NCI-H2171 (cell line): ENCODE measurements around the gene JADE1.
A peak's percentile ranks its signal among the peaks of the same experiment; 100 is the strongest.

ENCODE experiments used
- DNase-seq: peaks from one replicate; lab custom pipeline; 2025; lab: John Stamatoyannopoulos, UW

The JADE1 gene

DNA sequence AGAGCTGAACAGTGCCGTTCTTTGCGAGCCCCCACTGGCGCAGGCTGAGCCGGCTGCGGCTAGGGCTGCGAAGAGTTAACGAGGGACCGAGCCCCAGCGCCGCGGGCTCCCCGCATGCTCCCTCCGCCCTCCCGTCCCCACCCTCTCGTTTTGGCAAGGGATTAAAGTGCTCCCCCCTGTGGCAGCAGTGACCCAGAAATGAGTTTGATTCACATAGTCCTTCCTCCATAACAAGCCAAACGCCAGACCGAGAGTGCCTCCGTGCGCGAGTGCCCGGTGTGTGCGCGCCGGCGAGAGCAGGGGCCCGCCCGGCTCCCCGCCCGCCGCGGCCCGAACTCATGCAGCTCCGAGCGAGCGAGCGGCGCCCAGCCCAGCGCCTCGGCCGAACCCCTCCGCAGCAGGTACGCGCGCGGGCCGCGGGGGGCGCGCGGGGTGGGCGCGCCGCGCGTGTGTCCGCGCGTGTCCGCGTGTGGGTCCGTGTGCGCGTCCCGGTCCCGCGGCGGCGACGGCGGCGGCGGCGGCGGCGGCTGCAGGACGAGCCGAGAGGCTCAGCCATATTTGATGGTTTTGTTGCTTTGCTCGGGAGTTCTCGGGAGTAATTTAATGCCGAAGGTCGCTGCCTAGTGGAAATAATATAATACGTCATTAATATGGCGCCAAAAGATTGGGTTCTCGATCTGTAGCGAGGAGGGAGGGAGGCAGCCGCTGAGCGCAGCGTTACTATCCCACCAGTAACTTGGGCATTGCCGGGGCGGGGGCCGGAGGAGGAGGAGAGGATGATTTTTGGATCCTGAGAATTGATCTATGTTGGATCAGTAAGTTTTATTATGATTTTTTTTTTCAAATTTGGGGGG lies at the start of gene JADE1:
Gene JADE1, plus strand, starts transcription at position 224 of the 854 bp plus-strand sequence. CDS start 22,059 bp downstream, outside the sequence.
- DNase-seq: peak; percentile 67

DNA sequence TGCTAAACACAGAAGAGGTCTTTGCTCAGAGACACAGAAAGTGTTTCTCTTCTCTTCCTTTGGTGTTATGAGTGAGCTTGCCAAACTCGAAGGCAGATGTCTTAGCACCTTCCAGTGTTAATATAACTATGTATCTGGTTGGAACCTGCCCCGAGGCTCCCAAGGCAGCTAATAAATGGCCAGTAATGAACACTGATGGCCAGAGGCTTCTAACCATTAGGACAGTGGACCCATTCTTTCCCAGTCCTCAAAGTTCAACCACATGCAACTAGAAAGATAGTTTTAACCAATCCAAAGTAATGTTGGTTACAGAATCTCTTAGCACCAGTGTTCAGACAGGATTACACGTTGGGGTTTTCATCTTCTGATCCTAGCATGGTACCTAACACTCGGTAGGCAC lies 42.7 kb upstream of the JADE1 start:
- no peak for DNase-seq

DNA sequence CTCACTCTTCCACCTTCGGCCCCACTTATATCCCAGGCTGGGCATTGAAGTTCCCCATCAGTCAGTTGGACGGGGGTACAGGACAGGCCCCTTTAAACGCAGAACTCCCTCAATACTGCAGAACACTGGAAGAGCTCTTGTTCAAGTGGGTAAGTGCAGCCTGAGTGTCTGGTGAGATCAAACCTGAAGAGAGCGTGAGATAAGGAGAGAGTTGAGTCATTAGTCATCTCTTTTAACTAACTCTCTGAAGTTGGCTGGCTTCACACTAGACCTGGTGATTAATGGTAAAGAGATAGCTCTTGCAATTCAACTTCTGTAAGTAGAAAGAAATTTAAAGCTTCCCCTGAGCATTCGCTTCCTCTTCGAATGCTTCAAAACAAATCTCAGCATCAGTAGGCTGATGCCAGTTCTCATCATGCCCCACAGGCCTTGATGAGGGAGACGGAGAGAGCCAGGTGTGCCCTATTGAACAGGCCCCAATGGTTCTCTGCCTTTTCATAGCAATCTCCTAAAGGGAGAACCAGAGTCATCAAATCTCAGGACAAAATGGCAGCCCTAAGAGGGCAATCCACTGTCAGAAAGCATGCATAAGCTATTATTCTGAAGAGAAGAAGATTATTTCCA lies 41.0 kb upstream of the JADE1 start:
- no peak for DNase-seq

DNA sequence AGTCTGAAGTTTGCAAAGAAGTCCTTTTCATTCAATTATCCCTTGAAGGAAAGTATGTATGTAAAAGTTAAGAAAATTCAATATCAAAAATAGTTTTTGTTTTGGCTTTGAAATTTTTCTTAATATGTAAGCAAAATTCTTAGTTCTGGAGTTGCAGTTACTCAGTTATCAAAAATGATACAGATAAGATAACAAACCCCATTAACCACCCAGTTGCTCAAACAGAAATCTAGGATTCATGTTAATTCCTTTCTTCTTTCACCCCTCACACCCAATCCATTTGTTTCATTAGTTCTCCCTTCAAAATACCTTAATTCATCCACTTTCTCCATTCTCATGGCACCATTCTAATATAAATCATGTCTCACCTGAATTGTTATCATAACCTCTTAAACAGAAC lies 40.5 kb upstream of the JADE1 start:
- DNase-seq: no peak

DNA sequence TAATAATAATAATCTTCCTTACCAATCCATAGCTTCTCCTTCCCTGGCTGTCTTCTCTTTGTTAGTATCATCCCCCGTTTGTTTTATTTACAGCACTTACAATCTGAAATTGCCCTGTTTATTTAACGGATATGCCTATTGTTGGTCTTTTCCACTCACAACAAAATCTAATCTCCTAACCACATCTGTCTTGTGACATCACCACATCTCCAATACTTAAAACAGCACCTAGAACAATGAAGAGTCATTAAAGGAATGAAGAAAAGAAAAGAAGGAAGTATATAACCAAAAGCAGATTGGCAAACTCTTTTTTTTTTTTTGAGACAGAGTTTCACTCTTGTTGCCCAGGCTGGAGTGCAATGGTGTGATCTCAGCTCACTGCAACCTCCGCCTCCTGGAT lies 38.7 kb upstream of the JADE1 start:
- no peak for DNase-seq

DNA sequence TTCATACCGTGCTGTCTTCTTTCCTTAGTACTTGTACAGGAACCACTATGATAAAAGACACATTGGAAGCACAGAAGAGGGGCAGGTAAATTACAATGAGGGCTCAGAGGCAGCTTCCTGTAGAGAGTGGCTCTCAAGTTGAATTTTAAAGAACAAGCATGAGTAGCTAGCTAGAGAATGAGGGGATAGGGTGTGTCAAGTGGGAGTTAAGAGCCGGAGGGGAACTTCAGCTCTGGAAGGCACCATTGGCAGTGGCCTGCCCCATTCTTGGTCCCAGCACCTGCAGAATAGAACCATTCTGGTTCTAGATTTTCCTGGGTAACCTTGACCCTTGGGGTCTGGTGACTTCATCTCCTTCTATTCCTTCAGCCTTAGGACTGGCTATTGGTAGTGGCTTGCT lies 34.0 kb upstream of the JADE1 start:
- no peak for DNase-seq

DNA sequence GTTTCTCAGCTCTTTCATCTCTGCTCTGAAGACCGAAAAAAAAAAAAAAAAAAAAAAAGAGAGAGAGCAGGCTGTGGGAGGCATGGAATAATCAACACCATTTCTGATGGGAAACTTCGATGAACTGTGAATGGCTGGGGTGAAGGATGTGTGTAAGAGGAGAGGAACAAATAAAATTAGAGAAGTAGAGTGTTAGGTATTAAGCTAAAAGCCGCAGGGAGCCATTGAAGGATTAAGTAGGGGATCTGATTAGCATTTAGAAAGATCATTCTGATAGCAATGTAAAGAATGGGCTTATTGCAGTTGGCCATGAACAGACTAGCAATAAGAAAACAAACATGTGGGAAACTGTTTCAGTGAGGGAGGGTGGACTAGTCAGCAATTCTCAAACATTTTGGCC lies 33.6 kb upstream of the JADE1 start:
- DNase-seq: no peak

DNA sequence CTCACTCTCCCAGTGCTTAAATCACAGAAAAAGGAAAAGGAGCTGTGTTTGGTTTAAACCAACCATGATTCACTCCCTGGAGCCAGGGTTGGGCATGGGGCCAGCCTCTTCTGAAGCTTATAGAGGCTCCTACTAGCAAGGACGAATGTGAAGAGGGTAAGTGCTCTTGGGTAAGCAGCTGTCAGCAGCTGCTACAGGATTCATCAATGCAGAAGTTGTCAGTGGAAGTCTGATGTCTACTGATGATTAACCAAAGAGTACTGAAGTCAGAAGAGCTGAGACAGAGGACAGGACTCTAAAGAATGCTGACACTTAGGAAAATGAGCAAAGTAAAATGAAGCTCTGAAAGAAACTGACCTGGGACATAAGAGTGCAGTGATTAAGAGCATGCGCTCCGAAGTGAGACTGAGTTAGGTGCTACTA lies 32.7 kb upstream of the JADE1 start:
- DNase-seq: no peak

DNA sequence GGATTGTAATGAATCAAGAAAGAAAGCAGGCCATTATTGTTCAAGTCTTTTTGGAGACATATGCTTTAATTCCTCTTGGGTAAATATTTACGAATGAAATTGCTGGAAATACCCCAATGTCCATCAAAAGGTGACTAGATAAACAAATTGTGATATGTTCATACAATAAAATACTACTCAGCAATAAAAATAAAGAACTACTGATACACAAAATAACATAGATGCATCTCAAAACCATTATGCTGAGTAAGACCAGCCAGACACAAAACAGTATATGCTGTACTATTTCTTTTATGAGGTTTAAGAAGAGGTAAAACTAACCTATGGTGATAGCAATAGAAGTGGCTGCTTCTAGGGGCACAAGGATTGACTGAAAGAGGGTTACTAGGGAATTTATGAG lies 28.8 kb upstream of the JADE1 start:
- no peak for DNase-seq

DNA sequence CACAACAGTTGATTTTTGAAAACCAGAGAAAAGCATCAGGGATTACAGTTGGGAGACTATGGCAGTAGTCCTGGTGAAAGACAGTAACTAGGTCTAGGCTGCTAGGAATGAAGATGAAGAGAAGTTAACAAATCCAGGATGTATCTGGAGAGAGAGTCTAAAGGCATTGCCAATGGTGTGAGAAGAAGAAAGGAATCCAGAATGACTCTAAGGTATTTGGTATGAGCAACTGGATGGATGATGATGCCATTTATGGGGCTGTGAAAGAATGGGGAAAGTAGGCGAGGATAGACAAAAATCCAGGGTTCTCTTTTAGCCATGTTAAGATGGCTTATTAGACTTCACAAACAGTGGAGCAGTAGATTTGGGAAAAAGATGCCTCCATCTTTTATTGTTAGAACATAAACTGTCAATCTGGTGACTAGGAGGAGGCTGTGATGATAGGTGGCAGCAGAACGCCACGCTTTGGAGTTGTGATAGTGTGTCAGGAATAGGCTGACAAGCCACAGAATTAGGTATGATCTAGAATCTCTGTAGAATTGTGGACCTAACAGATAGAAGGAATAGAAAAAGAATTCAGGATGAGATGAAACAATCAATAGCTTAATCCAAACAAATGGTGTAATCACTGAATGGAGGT lies 27.3 kb upstream of the JADE1 start:
- DNase-seq: no peak

DNA sequence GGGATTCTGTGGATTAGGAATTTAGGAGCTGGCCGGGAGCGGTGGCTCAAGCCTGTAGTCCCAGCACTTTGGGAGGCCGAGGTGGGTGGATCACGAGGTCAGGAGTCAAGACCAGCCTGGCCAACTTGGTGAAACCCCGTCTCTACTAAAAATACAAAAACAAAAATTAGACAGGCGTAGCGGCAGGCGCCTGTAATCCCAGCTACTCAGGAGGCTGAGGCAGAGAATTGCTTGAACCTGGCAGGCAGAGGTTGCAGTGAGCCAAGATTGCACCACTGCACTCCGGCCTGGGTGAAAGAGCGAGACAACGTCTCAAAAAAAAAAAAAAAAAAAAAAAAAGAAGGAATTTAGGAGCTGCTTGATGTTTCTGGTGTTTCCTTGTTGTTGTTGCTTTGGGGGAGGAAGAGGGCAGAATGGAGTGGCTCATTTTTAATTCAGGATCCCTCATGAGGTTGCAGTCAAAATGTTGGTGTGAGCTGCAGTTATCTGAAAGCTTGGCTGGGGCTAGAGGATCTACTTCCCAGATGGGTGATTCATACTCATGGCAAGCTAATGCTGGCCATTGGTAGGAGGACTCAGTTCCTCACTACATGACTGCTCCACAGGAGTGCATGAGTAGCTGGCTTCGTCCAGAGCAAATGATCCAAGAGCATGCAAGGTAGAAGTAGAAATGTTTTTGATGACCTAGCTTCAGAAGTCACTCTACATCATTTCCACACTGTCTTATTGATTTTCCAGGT lies 26.5 kb upstream of the JADE1 start:
- DNase-seq: no peak

DNA sequence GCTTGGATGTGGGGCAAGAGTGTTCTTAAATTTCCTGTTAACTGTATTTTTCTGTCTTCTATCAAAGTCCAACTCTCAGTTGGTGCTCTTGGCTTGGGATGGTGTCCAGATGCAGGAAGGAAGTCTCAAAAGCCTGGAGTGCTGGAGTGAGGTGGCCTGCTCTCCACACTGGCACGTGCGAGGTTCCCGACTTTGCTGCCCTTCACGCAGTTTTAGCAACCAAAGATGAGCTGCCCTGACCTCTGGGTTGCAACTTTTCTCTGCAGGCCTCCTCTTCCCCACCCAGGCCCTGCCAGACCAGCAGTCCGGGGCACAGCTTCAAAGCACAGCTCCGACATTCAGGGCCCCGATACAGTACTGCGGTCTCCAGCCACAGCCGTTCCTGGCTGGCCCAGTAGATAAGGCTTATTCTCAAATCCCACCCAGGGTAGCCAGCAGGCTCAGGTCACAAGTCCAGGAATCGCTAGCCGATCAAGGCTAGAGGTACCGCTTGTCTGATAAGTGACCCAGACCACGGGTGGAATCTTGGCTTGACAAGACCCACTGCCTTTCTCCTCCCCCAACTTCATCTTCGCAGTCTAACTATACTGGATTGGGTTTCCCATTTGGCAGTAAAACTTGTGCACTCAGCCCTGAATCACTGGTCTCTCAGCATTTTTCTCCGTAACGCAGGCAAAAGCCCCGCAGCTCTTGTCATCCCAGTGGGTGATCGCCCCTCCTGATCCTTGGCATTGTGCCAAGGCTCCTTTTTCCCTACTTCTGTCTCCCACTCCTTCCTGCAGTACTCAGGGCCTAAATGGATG lies 21.8 kb upstream of the JADE1 start:
- DNase-seq: no peak

DNA sequence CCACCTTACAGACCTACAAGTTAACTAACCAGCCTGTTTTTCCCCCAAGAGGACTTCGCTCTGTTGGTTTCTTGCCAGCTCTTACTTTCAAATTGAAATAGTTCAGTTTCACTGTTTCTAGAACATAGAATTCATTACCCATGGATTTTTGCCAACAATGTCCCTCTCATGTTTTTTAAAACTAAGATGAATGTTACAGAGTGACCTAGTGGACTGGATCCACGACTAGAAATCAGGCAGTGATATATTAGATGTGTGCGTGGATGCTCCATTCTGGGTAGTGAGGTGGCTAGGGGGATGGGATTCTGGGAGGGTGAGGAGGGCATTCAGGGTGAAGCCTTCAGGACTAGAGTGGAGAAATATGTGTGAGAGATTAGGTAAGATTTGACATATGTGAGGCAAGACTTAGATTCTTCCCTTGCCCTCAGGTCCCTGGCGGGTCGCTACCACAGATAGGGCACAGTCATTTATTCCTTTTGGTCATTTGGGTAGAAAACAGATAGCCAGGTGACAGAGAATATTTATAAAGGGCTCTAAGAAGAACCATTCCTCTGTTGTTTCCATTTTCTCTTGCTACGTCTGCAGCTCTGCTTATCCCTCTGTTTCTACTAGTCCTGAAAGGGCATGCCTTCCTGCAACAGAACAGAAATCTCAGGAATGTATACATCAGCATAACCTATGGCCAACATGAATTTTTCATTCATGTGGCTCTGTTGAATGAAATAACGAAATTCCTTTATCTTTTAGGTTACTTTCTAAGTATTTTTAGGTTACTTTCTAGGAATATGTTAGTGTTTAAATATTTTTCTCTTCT lies 15.4 kb upstream of the JADE1 start:
- DNase-seq: no peak

DNA sequence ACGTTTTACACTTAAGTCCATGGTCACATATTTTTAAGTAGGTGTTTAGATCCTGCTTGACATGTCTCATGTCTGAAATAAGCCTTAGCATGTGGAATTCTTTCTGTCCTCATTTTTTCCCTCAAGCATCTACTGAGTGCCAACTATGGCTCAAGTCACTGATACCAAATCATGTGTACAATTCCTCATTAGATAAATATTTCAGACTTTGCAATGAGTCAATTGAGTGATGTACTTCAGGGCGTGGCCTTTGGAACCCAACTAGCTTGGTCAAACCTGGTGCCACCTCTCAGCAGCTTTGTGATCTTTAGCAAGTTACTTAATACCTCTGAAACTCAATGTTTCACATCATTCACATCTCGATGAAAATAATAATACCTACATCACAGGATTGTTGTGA lies 12.6 kb upstream of the JADE1 start:
- DNase-seq: no peak

DNA sequence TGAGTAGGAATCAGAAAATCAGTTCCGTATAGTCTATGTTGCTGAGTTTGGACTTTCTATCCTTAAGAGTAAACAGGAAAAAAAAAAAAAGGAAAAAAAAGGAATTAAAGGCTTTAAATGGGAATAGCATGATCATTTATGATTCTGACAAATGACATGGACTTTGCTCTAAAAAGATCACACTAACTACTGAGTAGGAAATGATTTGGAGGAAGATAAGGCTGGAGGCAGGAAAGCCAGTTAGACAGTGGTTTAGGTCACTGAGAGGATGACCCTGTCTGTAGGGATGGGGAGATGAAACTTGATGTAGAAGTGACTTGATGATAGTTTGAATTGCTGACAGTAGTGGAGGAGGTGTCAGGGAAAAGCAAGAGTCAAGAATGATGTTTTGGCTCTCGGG lies 9.2 kb upstream of the JADE1 start:
- DNase-seq: no peak

DNA sequence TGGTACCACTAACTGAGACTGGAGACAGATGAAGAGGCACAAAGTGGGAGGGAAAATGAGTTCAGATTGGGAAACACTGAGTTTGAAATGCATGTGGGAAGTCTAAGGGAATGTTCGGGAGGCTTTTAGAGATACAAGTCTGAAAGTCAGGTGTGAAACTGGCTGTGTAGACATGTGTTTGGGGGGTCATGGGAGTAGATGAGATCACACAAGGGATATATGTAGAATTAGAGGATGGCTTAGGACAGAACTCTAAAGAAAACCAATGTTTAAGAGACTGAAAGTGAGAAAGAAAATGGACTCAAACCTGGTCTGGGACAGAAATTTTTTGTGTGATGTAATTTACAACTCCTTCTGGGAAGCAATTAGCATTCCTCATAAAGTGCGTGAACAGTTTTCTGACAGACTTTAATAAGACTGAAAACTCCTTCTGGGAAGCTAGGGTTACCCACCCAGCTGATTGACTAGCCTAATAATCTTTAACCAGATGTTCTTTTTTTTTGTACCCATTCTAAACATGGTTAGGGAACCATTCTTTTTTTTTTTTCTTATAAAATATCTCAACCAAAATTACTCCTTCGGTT lies 8.7 kb upstream of the JADE1 start:
- no peak for DNase-seq

DNA sequence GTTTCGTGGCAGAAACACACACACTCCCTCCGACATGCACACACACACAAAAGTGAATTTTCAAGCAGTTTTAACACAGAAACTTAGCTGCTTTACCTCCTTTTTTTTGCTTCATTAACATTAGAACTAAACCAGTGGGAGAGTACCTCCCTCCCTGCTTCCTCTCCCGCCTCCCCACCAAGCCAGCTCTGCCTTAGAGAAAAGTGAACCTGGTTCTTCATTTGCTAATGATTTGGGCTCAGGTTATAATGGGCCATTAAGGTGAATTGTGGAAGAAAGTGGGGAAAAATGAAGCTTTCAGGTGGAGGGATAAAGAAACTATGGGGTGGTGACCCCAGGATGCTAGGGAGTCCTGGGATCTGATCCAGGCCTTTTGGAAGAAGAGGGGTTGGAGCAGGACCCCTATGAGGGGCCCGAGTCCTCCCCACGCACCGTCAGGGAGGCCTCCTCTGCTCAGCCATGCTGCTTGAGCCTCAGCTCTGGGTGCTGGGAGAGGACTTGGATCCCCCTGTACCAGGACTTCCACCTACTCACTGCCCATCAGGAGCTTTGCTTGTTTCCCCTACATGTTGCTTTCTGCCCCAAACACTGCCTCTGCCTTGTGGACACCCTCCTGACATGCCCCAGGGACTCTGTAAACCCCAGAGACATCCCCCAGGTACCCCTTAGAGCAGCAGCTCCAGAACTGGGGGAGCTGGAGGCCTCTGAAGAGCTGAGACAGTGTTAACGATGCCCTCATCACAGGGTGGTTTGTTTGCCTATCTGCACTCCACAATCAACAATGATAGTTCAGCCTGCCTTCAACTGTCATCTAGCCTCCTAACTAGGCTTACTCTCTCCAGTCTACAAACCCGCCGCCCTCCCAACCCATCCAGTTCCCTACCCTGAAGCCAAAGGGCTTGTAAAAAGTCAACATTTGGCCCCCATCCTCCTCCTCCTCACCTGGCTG lies 6.5 kb upstream of the JADE1 start:
- no peak for DNase-seq

DNA sequence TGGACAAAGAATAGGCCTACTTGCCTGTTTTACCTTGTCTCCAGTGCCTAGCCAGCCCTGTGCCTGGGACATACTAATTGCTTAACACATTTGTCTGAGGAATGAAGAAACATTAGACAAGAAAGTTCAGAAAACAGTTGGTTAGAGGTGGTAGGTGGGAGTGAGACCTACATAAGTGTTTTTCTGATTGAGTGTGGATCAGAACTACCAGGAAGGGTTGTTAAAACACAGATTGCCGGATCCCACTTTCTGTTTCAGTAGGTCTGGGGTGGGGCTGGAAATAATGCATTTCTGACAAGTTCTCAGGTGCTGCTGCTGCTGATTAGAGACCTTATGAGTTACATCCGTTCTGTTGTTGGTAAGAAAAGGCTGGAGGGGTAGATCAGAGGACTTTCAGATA lies 5.7 kb upstream of the JADE1 start:
- no peak for DNase-seq

DNA sequence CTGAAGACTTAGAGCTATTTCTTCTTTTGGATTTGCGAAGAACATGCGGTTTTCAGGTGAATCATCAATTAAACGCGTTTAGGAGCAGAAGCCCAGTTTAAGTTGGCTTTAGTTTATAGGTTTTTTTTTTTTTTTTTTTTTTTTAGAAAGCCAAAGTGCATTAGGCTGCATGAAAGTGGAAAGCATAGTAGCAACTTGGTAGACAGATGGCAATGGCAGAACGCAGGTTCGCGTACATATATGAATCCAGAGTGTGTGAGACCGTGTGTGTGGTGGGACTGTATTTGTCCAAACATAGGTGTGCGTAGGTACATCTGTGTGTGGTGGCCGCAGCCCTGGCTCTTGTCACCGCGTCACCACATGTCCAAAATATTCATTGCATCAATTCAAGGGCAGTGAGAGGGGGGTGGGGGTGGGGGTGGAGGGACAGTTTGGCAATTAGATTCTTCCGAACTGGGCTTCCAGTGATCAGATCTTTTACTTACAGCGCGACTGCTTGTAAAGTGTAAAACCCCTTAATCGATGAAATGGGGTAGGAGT lies 901 bp downstream of the JADE1 start:
- no peak for DNase-seq
